Suppressor macrophage (primary cell): ENCODE data around the gene PLXNA4.

ENCODE experiments used
- DNase-seq, 4 experiments: peaks; one replicate each; pipeline ENCODE4 v3.0.0-alpha.2; 2020 to 2022

Gene PLXNA4

DNA sequence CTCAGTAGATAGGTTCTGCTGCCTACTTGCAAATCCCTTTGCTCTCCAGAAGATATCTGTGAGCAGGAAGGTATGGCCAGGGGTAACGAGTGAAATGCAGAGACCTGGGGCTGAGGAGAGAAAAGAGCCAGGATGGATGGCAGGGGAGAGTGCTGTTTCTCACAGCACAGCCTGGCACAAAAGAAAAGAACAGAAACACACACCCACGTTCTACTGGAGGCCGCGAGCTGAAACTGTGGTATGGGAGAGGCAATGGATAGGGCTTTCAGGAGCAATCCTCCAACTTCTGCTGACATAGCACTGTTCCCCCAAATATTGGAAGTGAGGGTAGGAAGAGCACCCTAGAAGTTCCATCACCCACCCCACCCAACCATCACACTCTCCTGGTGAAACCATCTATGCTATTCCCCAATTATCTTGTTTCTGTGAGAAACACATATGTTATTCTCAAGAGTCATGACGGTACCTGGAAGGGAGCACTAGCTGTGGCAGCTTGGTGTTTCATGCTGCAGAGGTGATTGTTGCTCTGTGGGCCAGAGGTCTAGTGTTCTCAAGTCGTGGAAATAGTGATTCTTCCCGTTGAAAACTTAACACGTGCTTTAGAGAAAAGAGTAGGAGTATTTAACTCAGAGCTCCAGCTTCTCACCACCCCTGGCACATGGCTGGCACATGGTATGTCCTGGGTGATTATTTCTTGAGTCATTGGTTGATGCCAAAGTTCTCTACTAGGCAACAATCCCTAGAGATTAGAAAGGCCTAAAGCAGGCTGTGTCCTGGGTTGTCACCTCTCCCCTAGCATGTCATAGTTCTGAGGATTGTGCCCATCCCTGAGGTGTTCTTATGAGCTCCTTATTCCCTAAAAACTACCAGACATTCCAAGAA lies 198.3 kb downstream of the PLXNA4 start:
- DNase-seq, result no peak

DNA sequence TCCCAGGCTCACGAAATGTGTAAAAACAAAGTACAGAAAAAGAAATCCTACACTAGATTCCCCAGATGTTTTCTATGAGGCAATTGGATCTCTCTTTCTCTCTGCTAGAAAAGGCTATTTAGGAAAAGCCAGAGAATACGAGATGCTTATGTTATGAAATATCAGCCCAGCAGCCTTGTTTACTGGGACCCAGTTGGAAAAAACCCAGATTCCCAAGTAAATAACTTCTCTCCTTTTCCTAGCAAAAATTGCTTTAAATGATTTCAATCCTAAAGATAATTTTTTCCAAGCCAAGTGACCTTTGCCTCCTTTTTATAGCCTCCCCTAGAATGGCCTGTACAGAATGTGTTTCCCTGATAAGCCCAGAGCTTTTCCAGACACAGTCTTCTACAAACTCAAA lies 199.3 kb downstream of the PLXNA4 start:
- no peak for DNase-seq

DNA sequence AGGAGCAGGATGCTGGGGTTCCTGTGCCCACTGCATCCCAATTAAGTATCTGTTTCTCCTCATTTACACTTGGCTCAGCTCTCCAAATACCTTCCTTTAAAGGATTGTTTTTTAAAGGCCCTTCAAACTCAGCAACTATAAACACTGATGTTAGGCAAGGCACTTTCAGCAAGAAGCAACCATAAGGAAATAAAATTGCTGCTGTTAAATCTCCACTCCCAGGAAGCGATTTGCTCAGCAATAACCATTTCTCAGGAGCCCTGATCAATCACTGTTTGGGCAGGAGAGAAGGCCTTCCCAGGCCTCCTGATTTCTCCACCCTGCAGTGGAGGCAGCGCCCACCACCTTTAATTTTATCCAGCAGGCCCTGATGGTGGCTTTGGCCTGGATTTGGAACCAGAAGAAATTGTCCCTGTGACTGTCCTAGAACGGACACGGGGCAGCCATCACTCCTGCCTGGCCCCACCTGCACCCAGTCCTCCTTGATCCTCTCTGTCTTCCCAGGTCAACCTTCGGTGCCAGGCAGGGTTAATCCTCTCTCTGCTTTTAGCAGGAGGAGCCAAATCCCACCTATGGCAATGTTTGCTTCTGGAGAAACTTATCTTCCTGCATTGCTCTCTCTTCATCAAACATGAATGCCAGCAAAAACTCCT lies 199.8 kb downstream of the PLXNA4 start:
- no peak for DNase-seq

DNA sequence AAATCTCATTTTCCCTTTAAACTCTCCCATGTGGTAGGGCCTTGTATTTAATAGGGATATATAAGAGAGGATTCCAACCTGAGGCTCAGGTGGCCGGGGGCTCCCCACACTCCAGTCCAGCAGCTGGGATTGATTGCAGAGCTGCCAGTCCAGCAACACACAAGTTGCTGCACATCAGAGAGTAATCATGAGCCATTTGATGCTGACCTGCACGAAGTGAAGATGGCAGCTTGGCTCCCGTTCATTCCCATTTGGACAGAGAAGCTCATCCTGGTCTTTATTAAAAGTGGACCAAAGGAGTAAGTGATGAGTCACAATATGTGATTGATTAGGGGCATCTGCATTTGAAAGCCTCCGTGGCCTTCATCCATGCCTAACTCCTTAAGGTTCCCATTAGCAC lies 202.4 kb downstream of the PLXNA4 start:
- no peak for DNase-seq

DNA sequence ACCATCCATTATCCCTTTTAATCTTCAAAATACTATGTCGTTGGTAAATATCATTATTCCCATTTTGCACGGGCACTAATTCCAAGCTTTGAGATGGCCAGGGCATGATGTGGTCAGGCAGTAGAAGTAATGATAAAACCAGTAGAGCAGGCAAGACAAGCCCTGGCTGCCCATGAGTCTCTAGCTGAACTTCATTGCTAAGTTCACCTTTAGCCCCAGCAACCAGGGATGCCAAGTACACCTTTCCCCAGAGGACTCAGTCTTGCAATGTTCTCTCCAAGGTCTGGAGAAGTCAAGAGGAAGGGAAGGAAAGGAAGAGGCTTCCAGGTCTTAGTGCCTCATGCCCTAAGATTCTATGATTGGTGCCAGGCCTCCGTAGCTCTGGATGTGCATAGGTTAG lies 203.2 kb downstream of the PLXNA4 start:
- DNase-seq, result no peak

DNA sequence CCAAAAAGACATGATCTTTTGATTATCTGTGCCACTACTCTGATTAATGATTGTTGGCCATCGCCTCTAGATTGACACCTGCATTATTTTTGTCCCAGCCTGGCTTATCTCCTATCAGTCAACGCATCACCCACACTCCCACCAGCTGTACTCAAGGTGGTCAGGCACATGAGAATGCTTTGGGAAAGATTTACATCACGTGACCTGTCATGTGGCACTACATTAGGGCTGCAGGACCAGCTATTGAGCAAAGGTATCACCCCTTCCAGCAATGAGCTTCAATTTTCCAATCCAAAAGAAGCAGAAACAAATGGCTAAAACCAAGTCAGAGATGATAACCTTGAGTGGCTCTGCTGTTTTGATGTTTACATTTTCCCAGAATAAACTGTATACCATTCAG lies 204.3 kb downstream of the PLXNA4 start:
- no peak for DNase-seq

DNA sequence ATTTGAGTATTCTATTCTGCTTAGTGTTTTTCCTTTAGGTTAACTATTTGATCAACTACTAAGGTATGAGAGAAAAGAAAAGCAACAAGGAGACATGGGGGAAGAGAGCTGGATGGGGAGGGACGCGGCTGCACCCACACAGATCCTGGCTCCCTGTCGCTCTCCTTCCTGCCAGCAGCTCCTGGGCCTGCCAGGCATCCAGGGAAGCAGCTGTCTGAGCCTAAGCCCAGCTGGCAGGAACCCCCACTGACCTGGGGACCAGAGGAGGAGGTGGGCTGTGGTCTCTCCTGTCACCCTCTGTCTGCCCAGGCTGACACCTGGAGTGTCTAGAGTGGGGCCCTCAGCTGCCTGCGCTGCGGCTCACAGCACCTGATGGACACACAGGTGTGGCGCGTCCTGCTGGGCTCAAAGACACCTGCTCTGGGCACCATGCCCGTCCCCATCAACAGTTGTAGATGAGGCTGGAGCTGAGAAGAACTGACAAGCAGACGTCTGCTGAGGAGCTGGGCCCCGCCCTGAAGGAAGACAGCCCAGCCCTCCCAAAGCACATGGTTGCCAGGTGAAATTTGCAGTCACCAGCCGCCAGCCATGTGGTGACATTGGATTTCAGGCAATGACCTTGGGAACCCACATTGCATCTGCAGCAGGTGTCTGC lies 207.9 kb downstream of the PLXNA4 start:
- DNase-seq, result no peak

DNA sequence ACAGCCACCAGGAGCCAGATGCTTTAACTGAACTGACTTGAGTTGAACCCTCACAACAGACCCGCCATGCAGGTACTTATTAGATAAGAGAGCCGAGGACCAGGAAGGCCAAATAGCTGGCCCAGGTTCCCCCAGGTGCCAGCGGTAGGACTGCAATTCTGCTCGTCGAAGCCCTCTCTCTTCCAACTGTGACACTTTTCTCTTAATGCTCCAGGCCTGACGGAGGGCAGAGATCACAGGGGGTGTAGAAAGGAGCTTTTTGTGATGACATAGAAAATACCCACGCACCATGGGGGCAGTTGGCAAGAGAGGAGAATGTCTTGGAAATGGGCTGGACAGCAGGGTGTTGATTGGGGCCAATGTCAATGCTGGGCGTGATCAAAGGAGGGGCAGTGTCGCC lies 208.5 kb downstream of the PLXNA4 start:
- DNase-seq, result no peak

DNA sequence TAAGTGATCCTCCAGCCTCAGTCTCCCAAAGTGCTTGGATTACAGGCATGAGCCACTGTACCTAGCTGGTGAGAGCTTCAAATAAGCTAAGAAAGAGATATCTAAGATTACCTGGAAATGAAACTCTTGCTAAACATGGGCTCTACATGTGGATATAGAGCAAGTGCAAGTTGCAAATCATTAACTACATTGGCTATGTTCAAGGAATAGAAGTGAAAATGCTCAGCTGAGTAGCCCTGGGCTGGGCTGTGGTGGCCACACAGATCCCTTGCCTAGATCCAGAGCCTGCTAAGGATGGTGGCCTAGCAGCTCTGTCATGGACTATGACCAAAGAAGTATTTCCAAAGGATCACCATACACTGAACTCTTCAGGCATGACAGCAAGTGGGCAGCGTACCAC lies 209.3 kb downstream of the PLXNA4 start:
- DNase-seq, result no peak

DNA sequence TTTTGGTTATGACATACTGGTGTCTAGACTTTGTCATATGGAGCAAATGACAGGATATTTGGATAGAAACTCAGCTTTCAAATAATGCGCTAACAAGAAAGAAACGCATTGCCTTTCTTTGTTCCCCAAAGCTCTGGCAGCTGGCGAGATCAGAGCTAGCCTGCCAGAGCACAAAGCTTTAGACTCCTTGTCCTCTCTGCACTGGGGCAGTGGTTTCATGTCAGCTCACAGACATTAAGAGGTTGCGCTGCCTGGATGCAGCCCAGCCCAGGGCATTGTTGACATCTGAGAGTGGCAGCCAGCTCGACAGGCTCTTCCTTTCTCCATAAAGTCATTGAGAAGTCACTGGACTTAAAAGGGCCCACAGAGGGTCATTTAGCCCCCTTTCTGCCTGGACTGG lies 212.0 kb downstream of the PLXNA4 start:
- no peak for DNase-seq

DNA sequence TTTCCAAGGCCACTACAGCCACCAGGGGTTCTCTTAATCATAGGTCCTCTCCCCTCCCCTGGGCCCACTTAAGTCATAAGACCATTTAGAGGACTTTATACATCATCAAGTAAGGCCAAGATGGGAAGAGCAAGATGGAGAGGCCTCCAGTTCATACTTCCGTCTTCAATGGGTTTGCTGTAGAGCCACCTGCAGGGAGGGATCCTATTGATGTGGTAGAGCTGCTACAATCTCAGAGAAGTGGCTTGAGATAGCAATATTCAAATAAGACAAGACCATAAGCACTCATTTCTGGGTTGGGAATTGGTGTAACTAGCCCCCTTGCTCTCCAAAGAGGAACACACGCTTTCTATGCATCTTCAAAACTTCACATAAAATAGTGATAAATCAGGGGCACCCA lies 214.2 kb downstream of the PLXNA4 start:
- no peak for DNase-seq

DNA sequence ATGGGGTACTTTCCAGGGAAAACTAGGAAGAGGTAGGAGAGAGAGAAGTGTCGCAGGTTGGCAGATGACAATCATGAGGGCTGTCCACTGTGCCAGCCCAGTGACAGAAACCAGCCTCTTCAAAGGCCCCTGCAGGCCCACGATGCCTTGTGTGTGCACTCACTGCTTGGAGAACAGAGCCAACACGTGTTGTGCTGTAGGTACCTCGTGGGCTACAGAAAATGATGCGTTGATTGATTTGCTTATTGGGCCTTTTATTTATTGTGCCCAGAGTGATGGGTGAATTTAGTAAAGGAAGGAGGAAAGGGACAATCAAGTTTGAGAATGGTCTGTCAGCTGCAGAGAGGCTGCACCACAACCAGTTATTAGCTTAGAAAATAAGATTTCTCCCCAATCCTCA lies 215.1 kb downstream of the PLXNA4 start:
- no peak for DNase-seq

DNA sequence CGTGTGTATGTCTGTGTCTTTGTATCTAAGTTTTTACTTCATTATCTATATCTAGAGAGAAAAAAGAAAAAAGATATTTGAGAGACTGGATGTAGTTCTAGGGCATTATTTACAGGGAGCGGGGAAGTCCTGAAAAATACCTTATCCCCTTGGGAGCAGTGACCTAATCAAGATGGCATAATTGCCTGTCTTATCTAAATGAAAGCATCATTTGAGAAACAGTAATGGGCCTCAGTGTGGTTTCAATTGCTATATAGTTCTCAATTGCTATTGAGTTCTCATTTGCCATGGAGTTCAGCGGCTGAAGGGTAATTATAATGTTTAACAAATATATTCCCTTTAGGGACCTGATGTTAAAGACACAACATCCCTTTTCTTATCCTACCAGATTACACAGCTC lies 216.5 kb downstream of the PLXNA4 start:
- no peak for DNase-seq

DNA sequence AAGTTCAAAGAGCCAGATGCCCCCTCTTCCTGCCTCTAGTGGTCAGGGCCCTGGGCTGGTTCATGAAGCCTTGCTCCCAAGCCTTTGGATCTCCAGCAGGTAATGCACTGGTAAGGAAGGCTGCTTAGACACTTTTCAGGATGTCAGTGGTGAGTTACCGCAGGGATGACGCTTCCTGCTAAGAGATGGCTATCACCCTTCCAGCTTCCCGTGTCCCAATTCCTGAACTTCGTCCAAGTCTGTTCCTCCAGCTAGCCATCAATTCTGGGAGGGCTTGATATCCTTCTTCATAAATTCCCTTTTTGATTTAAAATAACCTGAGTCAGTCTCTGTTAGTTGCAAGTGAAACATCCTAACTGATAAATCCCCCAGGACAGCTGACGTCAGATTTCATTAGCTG lies 221.2 kb downstream of the PLXNA4 start:
- DNase-seq, result no peak

DNA sequence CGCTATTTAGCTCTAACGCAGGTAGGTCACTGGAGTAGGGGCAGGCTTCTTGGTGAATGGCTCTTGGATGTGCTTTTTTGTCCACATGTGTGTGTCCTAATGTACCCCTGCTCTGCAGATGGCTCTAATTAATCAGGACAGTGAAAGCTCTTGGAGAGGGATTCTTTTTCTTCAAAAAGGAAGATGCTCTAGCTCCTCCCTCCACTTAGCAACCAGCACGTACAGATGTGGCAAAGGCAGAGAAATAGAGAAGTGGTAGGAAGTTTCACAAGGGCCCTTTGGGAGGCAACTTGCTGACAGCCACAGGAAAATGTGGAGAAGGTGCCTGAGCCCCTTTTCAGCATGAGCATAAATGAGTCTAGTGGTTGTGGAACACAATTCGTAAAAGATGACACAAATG lies 221.7 kb downstream of the PLXNA4 start:
- DNase-seq, result peak in 3 of 4 experiments; percentile 23 to 42 (median 27)

DNA sequence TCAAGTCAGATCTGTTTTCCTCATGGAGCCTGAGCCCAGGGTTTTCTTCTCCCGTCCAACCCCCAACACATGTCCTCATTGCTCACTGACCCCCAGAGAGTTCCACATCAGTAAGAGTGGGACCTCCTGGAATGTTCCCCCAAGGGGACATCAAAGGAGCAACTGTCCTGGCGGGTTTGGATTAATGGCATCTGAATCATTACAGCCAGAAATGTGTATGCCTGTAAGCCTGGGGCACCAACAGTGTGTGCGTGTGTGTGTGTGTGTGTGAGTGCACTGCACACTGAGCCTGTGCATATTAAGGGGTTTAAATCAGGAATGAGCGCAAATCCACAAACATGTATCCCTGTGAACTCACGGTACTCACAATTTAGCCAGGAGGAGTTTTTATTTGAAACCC lies 222.3 kb downstream of the PLXNA4 start:
- DNase-seq, result no peak

DNA sequence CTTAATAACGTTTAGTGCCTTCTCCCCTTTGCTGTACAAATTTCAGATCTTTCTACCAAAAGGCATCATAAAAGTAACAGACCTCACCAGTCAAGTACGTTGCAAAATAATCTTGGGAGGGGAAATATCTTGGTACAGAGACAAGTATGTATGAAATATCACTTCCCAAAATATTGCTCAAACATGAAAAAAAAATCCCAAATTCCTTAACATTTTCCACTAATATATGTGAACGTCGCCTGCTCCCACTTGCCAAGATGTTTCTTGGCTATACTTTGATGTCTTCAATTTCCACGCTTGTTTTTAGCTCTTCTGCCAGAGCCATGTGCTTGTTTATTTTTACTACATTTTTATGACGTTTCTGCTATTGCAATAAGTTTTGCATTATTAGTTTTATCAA lies 223.5 kb downstream of the PLXNA4 start:
- DNase-seq, result no peak

DNA sequence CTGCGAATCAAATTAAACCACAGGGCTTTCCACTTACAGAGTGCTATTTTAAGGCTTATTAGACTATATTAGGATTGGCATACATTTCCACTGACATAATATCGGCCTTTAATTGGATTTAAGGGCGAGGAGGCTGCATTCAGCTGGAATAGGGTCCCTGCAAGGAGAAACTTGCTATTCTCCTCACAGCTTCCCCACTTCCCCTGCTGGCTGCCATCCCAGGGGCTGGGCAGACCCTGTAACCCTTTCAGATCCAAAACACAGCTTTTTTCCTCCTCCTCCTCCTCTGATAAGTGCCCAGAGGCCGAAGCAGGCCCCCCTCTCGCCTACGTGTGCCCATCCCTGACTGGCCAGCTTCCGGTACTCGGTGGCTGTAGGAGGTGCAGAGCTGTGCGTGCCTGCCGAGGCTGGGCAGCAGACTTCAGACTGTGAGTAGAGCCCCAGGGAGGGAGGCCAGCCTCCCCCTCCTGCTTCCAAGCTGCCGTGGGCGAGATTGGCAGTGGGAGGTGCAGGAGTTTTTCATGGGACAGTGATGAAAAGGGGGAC lies 224.2 kb downstream of the PLXNA4 start:
- no peak for DNase-seq

DNA sequence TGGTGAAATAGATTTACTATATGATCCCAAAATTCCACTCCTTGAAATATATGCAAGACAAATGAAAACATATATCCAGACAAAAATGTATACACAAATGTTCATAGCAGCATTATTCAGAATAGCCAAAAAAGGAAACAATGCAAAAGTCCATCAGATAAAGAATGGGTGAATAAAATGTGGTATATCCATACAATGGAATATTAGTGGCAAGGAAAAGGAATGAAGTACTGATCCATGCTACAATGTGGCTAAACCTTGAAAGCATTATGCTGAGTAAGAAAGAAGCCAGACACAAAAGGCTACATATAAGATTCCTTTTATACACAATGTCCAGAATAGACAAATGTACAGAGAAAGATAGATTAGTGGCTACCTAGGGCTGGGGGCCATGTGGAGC lies 225.5 kb downstream of the PLXNA4 start:
- DNase-seq, result no peak

DNA sequence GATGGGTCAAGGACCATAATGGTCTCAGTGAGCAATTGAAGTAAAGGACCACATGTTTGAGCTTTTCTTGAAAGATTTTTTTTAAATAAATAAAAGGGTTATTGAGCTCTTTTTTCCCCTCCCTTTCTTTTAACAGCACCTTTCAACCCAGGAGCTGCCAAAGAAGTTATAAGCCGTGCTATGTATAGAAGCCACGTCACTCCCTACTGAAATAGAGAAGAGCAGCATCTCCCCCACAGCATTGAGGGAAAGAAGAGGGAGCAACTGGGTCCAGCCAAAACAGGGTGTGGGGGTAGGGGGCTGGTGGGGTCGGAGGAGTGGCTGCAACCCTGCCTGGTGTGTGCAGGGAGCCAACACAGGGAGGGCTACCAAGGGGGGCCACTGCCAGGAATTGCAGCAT lies 227.2 kb downstream of the PLXNA4 start:
- no peak for DNase-seq

DNA sequence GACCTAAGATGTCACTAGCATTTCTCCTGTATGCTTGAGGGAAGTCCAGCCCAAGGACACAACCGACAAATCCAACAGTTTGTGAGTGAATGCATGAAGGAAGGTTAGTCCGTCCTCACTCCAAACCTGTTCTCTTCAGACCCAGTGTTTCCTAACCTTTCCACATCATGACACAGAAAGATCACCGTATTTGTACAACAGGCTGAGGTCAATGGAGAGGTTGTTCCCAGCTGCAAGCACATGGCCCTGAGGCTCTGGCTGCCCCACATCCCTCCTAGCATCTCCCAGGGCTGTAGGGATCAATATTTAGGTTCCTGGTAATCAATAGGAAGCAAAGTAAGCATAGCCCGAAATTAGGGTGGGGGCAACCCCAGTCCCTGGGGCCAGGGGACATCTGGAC lies 227.9 kb downstream of the PLXNA4 start:
- DNase-seq, result no peak

DNA sequence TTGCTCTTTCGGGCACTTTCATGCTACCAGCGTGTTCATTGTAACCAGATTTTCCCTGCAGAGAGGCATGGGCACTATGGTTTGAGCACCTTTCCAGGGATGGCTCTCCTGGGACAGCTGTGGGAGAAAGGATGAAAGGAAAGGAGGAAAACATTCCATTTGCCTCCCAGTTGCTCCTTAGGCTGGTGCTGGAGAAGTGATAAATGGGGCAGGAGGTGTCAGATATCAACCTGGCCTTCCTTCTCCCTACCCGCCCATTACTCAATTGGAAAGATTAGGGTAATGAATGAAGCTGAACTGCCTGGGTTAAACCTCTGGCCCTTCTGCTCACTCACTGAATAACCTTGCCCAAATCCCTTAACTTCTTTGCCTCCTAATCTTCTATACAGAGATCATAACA lies 228.4 kb downstream of the PLXNA4 start:
- DNase-seq, result no peak

DNA sequence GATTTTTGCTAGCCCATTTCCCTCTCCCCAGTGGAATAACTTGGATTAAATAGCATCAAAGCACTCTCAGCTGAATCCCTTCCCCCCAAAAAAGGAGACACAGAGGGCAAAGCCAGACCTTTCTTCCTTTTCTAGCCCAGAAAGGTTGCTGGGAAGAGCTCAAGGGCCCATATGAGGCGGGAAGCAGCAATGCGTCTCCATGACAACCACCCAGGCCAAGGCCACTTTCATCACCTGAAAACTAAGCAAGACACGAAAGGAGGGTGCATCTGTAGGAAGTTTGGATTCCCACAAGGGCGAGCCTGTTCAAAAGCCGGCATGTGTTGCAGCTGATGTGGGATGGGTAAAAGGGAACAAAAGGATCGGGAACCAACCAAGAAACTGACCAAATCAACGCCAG lies 229.1 kb downstream of the PLXNA4 start:
- no peak for DNase-seq
